Measurements from ENCODE around the gene BTBD9.

DNA sequence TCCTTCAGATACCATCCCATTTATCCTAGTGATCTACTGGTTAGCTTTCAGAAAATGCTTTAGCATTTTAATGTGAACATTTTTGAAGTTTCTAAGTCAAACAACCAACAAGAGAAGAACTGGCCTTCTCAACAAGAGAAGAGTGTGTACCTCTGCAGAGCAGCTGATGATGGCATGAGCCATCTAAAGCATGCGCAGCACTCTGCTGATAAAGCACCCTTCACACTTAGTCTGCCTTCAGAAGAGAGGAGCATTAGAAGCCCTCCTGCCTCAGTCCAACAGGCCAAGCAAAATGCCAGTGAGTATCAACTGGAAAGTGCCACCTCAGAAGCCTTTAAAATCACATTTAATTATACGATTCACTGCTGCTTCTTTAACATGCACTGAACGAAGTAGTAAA, 169.2 kb downstream of the BTBD9 start:
- TF ChIP-seq, protein P1, sequence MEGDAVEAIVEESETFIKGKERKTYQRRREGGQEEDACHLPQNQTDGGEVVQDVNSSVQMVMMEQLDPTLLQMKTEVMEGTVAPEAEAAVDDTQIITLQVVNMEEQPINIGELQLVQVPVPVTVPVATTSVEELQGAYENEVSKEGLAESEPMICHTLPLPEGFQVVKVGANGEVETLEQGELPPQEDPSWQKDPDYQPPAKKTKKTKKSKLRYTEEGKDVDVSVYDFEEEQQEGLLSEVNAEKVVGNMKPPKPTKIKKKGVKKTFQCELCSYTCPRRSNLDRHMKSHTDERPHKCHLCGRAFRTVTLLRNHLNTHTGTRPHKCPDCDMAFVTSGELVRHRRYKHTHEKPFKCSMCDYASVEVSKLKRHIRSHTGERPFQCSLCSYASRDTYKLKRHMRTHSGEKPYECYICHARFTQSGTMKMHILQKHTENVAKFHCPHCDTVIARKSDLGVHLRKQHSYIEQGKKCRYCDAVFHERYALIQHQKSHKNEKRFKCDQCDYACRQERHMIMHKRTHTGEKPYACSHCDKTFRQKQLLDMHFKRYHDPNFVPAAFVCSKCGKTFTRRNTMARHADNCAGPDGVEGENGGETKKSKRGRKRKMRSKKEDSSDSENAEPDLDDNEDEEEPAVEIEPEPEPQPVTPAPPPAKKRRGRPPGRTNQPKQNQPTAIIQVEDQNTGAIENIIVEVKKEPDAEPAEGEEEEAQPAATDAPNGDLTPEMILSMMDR (IDR thresholded peaks at IDR 0.05): no peak
- TF ChIP-seq POLR2A (IDR thresholded peaks at IDR 0.05): no peak
